Erythroblast (primary cell): ENCODE results near the gene TCIRG1.

ENCODE experiments used
- DNase-seq, 2 experiments: peaks; one replicate each; lab custom pipeline; 2025; lab: John Stamatoyannopoulos, UW
- GATA1 ChIP-seq: IDR thresholded peaks from 2 replicates; pipeline ENCODE4 v1.6.1; 2011; ENCODE audit warnings: low read depth, mild to moderate bottlenecking, control low read depth, low read length, moderate library complexity
- POLR2A ChIP-seq: IDR thresholded peaks from 2 replicates; pipeline ENCODE4 v1.6.1; 2011; ENCODE audit warnings: mild to moderate bottlenecking, low read length

The TCIRG1 gene

GRCh38 chr11:68010090-68011041 is 28.5 kb upstream of the TCIRG1 start, which contains the start of gene ALDH3B1:
ALDH3B1 (plus strand) TSS chr11:68010327; CDS start chr11:68015298, 4,971 bp downstream.
- peak; percentile 97 for DNase-seq

GRCh38 chr11:68011051-68011943 is 27.5 kb upstream of the TCIRG1 start:
- TF ChIP-seq POLR2A = no peak

More at GRCh38 chr11:68010090-68011041, 28.5 kb upstream of the TCIRG1 start, which contains the start of gene ALDH3B1:
- TF ChIP-seq POLR2A = peak; percentile 89
- TF ChIP-seq GATA1 = no peak

GRCh38 chr11:68012044-68012842 is 26.6 kb upstream of the TCIRG1 start:
- TF ChIP-seq POLR2A (no peak), GATA1 (no peak)
- DNase-seq = no peak

More at GRCh38 chr11:68011051-68011943, 27.5 kb upstream of the TCIRG1 start:
- no peak for DNase-seq

- DNase-seq = no peak
- no peak for TF ChIP-seq POLR2A
- no peak for TF ChIP-seq GATA1
Measured at GRCh38 chr11:68012843-68013610, 25.8 kb upstream of the TCIRG1 start.

GRCh38 chr11:68013611-68014156 is 25.1 kb upstream of the TCIRG1 start:
- DNase-seq = no peak
- no peak for TF ChIP-seq POLR2A
- TF ChIP-seq GATA1 = no peak

- DNase-seq = peak in 1 of 2 experiments; percentile 20
- TF ChIP-seq POLR2A (peak; percentile 49), GATA1 (no peak)
Measured at GRCh38 chr11:68014157-68014946, 24.5 kb upstream of the TCIRG1 start.

GRCh38 chr11:68014947-68015447 is 23.8 kb upstream of the TCIRG1 start:
- DNase-seq = no peak
- TF ChIP-seq GATA1 (no peak), POLR2A (peak; percentile 9)

- TF ChIP-seq GATA1 (no peak), POLR2A (no peak)
- DNase-seq = no peak
Measured at GRCh38 chr11:68015467-68015866, 23.4 kb upstream of the TCIRG1 start.

- TF ChIP-seq POLR2A (no peak), GATA1 (no peak)
- no peak for DNase-seq
Measured at GRCh38 chr11:68016161-68016903, 22.5 kb upstream of the TCIRG1 start.

GRCh38 chr11:68016904-68017817 is 21.7 kb upstream of the TCIRG1 start:
- DNase-seq = peak; percentile 24 to 45
- no peak for TF ChIP-seq GATA1
- TF ChIP-seq POLR2A = peak; percentile 37
